ENCODE measurements around the gene SPAG16.

The SPAG16 gene

DNA sequence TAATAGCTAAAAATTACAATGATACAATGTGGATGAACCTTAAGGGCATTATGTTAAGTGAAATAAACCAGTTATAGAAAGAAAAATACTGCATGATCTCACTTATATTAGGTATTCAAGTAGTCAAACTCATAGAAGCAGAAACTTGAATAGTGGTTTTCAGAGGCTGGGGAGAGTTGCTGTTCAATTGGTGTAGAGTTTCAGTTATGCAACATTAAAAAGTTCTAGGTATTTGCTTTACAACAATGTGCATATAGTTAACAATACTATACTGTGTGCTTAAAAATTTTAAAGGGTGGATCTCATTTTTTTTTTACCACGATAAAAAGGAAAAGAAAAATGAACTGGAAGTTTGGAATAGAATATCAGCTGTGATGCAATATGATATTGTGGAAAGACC, 479.1 kb downstream of the SPAG16 start:
- no peak overlapping the region for H3K27ac ChIP-seq
- no peak overlapping the region for H3K4me3 ChIP-seq

DNA sequence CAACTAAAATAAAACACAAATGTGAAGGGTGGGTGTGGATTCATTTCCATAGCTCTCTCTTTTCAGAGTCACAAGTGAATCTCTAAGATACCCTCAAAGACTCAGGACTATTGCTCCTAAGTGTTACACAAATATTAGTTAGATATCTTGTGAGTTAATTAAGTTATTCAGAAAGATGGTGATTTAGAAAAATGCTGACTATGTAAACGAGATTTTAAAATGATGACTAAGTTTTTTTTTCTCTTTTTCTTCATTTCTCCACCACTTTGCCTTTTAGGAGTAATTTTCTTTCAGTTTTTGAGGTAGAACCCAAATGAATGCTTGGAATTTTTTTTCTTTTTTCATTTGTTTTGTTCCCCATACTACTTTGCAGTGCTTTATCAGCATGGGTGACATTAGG, 479.7 kb downstream of the SPAG16 start:
- no peak overlapping the region for H3K4me3 ChIP-seq
- no peak overlapping the region for H3K27ac ChIP-seq

DNA sequence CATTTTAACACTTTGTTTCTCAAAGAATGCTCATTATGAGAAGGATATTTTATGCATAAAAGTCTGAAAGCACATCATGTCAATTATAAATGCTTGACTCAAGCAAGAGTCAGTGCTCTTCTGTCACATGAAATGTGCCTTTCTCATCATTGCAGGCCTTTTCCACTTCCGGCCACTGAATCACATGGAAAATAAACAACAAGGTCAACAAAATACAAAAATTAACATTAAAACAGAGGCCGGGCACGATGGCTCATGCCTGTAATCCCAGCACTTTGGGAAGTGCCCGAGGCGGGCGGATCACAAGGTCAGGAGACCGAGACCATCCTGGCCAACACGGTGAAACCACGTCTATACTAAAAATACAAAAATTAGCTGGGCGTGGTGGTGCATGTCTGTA, 480.6 kb downstream of the SPAG16 start:
- H3K27ac ChIP-seq: no peak overlapping the region
- no peak overlapping the region for H3K4me3 ChIP-seq

DNA sequence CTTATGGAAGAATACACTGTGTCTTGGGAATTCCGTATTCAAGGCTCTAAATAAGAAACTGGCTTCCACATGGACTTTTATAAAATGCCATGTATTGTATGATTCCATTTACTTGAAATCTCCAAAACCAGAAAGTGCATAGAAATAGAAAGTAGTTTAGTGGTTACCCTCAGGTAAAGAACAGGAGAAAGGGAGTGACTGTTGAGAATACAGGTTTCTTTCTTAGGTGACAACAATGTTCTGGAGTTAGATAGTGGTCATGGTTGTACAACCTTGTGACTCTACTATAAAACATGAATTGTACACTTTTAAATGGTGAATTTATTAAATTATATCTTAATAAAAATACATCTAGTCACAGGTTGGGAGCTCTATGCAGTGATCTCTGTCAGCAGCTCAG, 481.8 kb downstream of the SPAG16 start:
- Histone ChIP-seq H3K4me3 (no peak overlapping the region), H3K27ac (no peak overlapping the region)

DNA sequence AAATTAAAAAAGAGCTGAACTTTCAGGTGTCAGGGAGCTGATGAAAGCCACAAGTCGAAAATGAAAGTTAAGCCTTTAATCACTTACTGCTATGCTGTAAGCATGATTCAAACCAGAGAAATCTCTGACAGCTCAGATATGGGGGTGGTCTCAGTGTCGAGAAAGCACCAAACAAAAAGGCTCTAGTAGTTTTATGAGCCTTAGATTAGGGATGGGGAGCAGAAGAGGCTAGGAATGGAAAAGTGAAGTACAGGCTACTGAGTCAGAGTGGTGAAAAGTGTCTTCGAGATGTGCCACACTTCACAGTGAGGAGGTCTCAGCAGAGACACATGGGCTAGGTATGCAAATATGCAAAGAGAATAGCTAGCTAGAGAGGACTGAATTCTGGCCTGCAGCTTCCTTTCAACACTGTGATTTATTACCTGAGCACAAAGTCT, 482.2 kb downstream of the SPAG16 start:
- no peak overlapping the region for H3K4me3 ChIP-seq
- H3K27ac ChIP-seq: no peak overlapping the region

DNA sequence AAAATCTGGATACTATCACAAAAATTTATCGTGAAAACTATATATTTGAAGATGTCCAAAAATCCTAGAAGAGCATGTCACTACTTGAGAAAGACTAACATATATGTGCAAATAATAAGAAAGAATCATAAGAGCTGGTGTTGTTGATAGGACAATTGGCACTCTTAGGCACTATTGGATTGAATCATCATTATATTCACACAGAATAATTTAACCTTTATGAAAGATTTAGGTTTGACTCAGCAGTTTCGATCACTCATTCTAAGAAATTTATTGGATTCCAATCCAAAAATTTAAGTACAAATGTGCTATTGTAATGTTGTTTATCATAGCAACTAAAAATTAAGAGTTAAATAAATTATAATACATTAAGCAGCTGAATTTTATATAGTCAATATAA, 503.6 kb downstream of the SPAG16 start:
- Histone ChIP-seq H3K27ac (no peak overlapping the region), H3K4me3 (no peak overlapping the region)

DNA sequence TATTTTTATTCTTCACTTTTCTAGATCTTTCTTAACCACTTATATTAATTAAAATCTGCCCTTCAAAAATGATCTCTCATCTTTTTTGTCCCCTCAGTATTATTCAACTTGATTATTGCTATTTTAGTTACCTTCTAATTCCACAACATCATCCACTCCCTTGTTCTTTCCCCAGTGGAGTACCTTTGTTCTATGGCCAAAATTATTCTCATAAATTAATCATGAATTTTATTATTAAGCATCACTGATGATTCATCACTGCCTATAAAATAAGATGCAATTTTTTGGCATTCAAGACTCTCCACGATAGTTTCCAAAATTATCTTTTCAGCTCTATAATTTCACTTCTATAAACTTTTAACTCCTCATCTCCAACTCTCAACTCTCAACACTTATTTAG, 505.7 kb downstream of the SPAG16 start:
- H3K4me3 ChIP-seq: no peak overlapping the region
- no peak overlapping the region for H3K27ac ChIP-seq

DNA sequence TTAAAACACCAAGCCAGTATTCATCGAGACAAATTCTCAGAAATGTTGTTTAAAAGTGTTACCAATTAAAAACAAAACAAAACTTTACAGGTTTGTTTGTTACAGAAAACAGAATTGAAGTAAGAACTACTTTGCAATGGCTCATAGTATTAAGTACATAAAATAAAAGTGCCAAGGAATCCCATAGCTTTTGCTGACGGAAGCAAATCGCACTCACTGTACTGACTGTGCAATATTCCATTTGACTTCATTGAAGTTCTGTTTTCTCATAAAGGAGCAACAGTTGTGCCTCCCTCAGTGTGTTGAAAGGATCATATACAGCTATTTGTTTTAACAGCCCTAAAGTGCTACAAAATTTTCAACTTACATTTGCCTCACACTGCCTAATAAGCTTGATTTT, 507.8 kb downstream of the SPAG16 start:
- Histone ChIP-seq H3K27ac (no peak overlapping the region), H3K4me3 (no peak overlapping the region)

DNA sequence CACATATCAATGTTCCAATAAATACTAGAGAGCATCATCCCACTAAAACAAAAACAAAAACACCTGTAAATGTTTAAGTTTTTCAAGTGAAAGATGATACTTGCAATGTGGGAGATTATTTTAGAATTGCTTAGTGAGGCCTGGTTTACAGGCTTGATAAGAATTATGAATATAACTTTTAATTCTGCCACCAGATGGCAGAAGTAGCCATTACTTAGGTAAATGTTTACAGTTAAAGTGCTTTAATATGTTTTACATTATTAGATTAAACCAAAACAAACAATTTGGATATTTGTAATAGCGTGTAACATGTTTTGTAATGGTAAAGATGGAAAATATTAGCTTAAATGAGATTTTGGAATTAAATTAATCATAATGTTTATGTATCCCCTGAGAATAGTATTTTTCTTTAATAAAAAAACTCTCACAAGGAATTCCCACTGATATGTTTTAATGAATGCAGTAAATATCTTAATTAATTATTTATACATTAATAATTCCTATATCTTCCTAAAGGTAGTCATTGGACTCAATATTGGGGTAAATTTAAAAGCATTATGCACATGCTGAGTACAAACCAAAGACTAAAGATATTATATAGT, 522.0 kb downstream of the SPAG16 start:
- Histone ChIP-seq H3K4me3 (no peak overlapping the region), H3K27ac (no peak overlapping the region)

DNA sequence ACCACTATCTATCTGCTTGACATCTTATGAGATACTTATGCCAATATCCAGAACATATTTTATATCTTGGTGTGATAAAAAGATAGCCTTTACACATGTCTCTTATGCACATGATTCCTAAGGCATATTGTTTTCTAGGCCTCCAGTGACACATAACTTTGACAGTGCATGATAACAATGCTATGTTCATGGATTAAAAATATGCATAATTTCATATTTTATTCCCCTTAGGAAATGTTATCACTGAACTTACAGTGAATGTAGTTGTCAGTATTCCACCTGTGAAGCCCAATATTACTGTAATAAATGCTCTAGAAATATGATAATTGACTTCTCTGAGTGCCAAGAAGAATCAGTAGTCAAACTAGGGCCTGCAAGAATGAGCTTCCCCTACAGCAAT, 532.3 kb downstream of the SPAG16 start:
- H3K27ac ChIP-seq: no peak overlapping the region

DNA sequence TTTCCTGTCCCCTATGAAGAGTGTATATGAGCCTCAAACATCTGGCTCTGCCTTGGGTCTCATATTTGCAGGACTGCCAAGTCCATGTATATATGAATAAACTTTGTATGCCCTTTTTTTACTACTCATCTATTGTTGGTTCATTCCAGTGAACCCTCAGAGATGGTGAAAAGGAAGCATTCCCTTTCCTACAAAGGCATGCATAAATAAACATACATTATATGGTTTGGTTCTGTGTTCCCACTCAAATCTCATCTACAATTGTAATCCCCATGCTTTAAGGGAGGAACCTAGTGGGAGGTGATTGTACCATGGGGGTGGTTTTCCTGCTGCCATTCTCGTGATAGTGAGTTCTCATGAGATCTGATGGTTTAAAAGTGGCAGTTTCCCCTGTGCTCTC, 534.2 kb downstream of the SPAG16 start:
- Histone ChIP-seq H3K4me3 (no peak overlapping the region), H3K27ac (no peak overlapping the region)

More for the DNA sequence above, 532.3 kb downstream of the SPAG16 start:
- no peak overlapping the region for H3K4me3 ChIP-seq

DNA sequence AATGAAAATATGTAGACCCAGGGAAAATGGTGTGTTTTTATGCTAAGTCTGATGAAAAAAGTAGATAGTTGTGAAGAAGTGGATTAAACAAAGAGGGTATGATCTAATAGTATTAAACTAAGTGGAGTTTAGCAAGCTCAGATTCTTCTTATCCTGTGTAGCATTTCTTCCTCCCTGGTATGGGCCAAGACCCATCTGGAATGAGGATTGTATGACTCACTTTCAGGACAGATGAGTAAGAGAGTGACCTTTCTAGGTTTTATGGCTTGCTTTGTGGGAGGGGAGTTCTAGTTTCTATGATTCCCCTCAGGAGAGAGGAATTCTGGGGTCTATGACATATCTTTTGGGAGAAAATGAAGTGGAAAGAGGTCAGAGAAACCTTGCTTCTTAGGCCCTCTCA, 550.1 kb downstream of the SPAG16 start:
- Histone ChIP-seq H3K27ac (peak overlapping the region in 4 of 21 experiments; percentile 6 to 43 (median 21)), H3K4me3 (no peak overlapping the region)

DNA sequence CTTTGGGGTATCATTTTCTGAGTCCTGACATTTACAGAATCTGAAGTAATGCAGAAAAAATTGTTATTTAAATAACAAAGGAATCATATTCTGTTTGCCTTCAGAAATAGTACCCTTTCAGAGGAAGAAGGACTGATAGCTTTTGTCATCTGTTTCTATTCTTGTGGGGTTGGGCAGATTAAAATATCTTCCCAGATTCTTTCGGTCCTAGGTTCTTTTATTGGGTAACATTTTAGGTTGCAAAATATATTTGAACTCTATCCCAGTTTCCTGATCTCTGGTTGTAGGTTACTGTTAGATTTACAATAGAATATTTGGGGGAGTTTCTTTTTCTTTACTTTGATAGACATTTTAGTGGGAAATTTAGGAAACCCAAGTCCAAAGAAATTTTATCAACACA, 550.5 kb downstream of the SPAG16 start:
- Histone ChIP-seq H3K4me3 (no peak overlapping the region), H3K27ac (peak overlapping the region in 4 of 21 experiments; percentile 6 to 43 (median 21))

DNA sequence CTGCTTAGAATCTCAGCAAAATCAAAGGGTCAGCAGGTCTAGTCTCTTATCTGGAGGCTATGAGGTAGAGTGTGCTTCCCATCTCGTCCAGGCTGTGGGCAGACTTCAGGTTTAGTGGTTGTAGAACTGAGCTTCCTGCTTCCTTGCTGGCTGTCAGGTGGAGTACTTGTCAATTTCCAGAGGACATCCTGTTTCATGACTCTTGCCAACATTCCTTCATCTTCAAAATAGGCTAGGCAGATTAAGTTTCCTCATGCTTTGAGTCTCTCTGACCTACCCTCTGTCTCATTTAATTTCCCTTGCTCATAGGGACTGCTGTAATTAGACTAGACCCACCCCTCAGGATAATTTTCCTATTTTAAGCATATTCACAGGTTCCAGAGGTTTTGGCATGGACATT, 562.6 kb downstream of the SPAG16 start:
- Histone ChIP-seq H3K4me3 (no peak overlapping the region), H3K27ac (no peak overlapping the region)

DNA sequence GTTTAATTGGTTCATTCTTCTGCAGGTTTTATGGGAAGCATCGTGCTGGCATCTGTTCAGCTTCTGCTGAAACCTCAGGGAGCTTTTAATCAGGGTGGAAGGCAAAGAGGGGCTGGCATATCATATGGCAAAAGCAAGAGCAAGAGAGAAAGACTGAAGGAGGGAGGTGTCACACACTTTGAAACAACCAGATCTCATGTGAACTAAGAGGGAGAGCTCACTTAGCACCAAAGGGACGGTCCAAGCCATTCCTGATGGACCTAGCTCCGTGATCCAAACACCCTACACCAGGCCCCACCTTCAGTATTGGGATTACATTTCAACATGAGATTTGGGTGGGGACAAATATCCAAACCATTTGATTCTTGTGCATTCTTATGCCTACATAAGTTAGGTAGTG, 563.1 kb downstream of the SPAG16 start:
- Histone ChIP-seq H3K4me3 (no peak overlapping the region), H3K27ac (no peak overlapping the region)

DNA sequence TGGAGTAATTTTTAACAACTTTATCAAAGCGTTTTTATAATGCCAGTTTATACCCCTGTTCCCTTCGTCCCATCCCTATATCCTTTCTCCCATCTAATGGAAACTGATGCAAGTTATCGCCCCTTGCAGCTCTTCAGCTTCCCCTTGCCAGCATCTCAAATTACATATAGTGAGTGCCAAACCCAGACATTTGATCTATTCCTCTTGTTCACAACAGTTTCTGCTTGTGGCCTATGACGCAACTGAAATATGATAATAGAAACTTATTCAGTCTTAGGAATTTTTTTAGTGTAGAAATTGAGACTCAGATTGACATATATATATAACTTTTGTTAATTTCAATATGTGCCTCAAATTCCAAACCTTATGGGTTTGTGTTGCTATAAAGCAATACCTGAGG, 564.4 kb downstream of the SPAG16 start:
- no peak overlapping the region for H3K27ac ChIP-seq
- H3K4me3 ChIP-seq: no peak overlapping the region

DNA sequence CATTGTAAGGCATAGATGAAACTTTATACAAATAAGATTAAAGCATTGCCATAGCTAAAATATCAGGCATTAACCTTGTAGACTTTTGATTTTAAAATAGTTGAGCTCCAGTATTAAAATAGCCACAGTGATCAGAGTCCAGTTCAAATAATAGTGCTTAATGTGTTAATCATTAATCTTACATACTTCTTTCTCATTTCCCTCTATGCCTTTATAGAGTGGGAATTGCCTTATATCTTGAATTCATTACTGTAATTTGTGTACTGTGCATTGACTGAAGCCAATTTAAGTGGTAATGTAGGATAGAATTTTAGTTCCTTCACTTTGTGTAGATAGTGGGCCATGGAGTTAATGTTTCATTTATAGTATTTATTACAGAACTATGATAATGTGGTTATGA, 577.4 kb downstream of the SPAG16 start:
- no peak overlapping the region for H3K27ac ChIP-seq
- no peak overlapping the region for H3K4me3 ChIP-seq

DNA sequence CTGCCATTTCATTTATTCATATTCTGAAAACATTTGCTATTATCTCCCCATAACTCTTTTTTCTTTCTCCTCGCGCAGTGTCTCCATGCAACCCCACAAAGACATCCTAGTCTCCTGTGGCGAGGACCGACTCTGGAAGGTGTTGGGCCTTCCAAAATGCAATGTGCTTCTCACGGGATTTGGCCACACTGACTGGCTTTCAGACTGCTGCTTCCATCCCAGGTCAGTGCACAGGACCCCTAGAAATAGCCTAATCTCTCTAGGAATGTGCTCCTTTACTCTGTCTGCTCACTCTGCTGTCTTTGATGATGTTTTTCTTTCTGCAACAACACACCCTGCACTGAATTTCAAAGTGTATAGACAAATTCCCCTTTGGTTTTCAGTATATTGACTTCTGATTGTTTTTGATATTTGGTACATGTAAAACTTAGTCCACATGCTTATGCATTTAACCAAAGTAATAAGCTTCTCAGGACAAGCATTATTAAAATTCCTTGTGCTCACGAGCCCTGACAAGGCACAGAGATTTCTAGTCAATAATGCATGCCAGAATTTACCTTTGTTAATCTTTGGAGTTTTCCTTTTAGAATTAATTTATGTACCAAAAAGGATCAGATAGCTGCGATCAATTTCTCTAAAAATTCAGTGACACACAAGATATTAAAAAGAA, 578.3 kb downstream of the SPAG16 start:
- H3K27ac ChIP-seq: no peak overlapping the region
- no peak overlapping the region for H3K4me3 ChIP-seq

DNA sequence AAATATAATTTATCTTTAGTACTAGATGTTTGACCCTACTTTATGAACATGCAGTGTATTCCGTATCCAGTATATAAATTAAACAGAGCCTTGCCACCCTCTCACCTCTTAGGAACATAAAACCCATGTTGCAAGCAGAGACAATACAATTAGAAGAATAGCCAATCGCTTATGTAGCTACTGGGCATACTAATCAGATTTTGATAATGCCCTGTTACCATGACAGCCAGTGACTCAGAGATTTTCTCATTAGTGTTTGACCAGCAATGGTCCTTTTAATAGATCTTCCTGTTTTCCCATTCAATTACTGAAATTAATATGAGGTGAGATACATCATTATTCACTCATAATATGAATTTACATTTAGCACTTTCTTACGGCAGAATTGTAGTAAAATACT, 579.3 kb downstream of the SPAG16 start:
- Histone ChIP-seq H3K27ac (no peak overlapping the region), H3K4me3 (no peak overlapping the region)

DNA sequence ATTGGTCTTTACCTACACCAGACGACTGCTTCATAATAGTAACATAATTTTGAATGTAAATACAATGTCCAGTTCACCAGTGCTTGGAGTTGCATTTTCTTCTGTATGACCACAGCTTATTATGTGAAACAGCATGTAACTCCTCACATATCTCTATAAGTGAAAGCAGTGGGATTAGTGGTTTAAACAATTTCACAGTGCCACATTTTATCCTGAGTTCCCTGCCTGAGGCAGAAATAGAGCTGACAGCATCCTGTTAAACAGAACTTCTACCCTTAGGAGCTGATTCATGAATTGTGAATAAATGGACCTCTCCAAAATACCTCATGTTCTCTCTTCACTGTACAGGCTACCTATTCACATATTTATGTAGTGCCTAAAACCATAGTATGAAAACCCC, 584.3 kb downstream of the SPAG16 start:
- Histone ChIP-seq H3K4me3 (no peak overlapping the region), H3K27ac (no peak overlapping the region)

DNA sequence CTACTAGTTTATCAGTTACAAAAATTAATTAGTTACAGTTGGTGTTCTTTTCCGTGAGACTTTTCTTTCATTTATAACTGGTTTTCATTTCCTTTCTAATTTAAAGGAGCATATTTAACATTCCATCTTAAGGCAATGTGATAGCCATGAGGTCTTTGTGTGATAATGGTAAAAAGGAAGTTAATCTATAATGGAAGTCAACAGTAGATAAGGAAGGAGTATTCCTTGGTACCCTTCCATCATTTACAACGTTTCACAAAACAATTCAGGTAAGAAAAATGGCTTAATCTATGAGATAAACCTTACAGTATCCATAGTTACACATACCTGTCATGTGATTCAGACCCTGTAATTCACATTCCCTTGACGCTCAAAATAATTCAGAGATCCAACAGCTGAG, 601.2 kb downstream of the SPAG16 start:
- no peak overlapping the region for H3K4me3 ChIP-seq
- H3K27ac ChIP-seq: no peak overlapping the region

DNA sequence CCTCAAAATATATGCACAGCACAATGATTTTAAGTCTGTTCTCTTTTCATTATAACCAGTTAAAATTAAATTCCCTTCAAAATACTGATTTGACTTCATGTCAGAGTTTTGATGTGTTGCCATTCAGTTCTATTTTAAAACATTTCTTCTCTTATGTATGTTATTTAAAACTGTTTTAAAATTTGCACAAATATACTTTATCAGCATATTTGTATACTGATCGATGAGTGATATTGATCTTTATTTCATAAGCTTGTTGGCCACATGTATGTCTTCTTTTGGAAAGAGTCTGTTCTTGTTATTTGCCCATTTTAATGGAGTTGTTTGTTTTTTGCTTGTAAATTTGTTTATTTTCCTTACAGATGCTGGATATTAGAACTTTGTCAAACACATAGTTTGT, 630.2 kb downstream of the SPAG16 start:
- no peak overlapping the region for H3K27ac ChIP-seq

More for the DNA sequence above, 630.2 kb downstream of the SPAG16 start:
- no peak overlapping the region for H3K4me3 ChIP-seq

Measured in skin epidermis (tissue), 12 donors.